HG02571 (cell line): ENCODE measurements around the gene OR2AE1.

Experiments
- ATAC-seq: cut with Tn5 transposase; IDR thresholded peaks from one replicate; pipeline ENCODE4 v1.9.1; 2021; ENCODE audit warnings: mild to moderate bottlenecking, moderate library complexity; ENCODE audit not compliant: unreplicated experiment

The OR2AE1 gene

GRCh38 chr7:99860281-99861127 lies 16.3 kb downstream of the OR2AE1 start:
- no peak for ATAC-seq

DNA sequence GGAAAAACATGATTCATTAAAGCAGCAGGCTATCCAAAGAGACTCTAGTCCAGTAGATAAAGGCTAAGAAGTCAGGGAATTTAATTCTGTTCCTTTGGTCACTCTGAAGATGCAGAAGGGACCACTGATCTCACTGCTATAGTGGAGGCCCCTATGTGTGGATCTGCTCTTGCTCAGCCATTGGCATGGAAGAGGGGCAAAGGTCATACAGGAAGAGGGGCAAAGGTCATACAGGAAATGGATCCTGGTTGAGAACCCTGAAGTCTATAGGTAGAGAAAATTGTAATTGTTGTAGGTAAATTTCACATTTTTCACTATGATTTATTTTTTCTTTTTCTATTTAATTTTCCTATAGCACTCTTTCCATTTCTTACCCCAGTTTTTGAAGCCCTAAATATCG lies 21.6 kb downstream of the OR2AE1 start:
- ATAC-seq, result no peak

DNA sequence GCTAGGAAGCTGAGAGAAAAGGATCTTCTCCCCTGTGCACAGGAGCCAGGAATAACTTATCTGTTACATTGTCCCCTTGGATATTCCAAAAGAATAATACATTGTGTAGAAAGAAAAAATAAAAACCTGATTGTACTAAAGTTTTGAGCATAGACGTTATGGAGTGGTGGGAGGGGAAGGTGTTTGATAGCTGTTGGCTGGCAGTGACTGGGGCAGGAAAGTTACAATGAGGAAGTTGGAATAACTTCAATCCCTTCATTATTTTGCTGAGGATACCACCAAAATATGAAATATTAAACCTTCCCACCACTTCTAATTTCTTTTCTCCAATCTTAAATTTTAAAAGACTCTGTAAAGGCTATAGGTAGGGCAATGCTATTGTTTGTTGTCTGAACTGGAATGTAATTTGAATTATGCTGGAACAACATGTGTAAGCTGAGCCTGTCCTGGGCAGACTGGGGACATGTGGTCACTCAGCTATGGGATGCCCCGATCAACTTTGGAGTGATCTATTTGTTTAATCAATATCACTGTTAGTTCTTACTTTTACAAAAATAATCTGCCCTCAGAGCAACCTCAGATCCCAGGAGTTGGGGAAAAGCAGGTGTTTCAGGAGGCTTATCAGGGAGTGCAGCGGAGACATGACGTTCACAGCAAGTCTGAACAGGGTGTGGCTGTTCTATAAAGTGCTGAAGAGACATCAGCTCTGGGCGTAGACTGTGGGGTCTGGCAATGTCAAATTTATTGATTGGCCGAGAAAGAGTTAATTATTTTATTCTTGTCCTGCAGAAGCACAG lies 28.2 kb downstream of the OR2AE1 start:
- no peak for ATAC-seq

DNA sequence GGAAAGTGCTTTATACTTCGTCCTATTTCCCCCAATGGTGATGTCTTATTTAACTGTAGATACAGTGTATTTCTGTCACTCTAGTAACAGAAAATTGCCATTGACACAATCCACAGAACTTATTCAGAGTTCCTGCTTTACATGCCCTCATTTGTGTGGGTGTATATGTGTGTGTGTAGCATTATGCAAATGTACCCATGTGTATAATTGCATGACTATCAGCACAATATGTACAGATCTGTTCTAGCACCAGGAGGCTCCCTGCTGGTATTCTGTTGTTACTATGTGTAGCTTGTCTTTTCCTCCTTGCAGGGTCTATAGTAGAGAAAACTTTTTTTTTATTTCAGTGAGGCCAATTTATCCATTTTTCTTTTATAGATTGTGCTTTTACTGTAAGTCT lies 32.5 kb downstream of the OR2AE1 start:
- ATAC-seq, result no peak

- ATAC-seq, result no peak
These were observed 33.0 kb downstream of the OR2AE1 start for GRCh38 chr7:99843808-99844207.

- no peak for ATAC-seq
These were observed 33.9 kb downstream of the OR2AE1 start for GRCh38 chr7:99842926-99843325.

GRCh38 chr7:99840136-99840869 lies 36.5 kb downstream of the OR2AE1 start:
- no peak for ATAC-seq

- no peak for ATAC-seq
These were observed 37.4 kb downstream of the OR2AE1 start for GRCh38 chr7:99839287-99840021.

GRCh38 chr7:99837649-99838361 lies 39.0 kb downstream of the OR2AE1 start:
- ATAC-seq, result no peak

- no peak for ATAC-seq
These were observed 41.6 kb downstream of the OR2AE1 start for GRCh38 chr7:99835189-99835588.

DNA sequence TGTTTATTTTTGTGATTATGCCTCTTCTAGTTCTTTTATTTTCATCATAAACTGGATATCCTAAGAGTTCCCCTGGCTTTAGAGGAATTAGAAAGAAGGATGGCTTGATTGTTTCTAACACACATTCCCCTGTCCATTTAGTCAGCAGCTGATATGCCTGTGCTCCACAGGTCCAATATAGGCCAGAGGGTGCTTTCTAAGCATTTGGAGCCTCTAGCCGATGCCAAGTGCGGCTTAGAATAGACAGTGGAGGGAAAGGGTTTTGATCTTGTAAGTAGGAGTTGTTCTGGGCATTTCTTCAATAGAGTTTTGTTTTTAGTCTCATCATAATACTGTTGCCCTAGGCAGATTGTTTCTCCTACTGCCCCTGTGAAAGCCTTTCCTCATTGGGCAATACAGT lies 42.5 kb downstream of the OR2AE1 start:
- no peak for ATAC-seq

DNA sequence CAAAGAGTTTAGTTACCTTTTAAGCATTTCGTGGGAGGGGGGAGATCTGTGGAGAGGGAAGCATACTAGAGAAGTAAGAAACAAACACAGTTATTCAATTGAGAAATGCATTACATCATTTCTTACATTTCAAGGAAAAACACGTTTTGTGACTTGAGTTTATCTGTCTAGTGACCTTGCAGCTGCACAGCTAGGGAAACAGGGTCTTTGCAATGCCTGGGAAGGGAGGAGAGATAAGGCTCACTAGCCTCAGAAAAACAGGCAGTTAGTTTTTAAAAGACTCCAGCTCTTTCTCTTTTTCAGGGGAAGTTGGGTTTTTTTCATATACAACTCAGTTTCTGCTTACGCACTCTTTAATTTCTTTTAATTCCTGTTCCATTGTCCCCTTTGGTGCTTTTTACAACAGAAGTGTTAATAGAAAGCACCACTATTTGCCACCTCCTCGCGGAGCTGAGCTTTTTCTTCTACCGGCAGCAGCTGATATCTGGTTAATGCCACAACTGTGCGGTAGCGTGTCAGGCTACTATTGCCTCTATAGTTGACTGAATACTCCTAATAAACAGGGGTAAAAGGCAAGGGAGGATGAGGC lies 43.5 kb downstream of the OR2AE1 start:
- ATAC-seq, result no peak

DNA sequence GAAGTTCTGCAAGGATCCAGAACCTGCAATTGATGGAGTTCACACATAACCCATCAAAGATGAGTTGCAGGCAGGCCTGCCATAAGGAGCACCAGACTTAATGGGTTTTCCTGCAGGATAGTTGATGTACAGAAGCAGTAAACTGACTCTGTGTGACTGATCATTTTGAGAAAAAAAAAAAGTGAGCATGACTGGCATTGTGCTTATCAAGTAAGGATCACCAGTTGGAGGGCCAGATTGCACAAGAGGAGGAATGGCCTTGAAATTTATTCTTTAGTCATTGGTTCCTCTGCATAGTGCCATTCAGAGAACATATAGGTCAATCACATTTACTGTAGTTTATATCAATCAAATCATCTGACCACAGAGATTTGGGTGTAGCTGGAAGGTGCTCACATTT lies 45.2 kb downstream of the OR2AE1 start:
- no peak for ATAC-seq

DNA sequence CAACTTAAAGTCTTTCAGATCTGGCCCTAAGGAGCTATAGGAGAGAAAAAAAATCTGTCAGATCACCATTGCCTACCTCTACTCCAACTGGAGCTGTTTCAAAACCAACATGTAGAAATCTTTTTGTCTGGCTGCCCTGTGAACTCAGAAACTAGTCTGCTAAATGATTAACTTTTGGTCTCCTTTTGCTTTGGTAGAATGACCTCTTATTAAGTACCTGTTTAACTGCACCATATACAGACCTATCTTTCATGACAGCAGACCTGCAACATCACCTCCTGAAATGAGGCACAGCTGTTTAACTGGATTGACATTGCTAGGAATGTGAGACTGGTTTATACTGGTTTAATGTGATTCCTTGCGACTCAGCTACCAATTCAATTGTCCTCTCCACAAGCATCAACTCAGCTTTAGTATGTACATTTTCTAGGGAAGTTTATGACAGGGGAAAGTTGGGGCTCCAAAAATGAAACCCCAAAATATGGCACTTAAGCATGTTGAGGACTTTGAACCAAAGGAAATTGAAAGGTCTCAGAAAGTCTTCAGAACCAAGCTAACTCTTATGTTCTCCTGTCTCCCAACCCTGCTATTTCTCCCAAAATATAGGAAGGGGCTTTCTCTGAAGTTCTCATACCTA lies 47.2 kb downstream of the OR2AE1 start:
- no peak for ATAC-seq

DNA sequence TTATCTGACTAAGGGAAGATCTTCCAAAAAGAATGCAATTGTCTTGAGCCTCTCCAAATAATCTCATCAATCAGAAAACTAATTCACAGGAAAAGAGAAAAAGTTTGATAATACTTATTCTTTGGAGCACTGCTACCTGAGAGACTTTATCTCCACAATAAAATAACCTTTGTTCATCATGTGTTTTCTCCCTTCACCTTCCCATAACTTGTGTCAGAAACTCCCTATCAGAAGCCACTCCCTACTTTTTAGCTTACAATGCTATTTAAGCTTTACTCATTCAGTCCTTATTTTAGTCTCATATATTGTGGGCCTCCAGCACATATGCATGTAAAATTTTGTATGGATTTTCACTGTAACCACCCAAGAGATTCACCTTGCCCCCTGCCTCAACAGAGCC lies 48.0 kb downstream of the OR2AE1 start:
- no peak for ATAC-seq

DNA sequence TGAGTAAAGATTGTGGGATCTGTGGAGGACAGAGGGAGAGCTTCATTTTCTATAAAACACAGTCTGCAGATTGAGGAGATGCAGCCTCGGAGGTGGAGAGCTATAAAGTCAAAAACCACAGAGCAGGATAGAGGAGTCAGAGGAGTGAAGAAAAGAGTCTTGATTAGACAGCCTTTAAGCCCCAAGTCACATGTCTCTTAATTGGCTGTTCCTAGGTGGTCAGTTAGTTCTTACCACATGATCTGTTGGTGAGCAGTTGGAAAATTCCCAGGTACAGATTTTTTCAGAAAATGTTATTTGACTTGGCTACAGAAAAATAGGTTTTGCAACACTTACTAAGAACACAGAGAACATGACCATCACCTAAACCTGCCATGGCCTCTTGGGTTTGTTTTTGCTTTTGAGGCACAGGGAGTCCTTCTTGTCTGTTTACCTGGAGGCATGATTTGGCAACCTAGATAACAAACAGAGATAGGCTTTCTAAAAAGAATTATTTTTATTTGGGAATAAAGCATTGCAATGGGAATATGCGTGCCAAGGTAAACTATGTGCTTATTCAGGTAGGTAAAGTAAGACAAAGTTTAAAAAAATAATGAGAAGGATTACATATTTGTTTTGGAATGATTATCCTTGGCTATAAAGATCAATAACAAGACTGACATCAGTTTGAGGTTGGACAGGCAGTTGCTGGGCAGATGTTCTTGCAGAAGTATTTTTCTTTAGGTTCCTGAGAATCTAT lies 49.6 kb downstream of the OR2AE1 start:
- no peak for ATAC-seq
